NCI-H2171 (cell line): ENCODE measurements around the gene TSPAN2.
A peak's percentile ranks its signal among the peaks of the same experiment; 100 is the strongest.

Source experiments
- DNase-seq: peaks from one replicate; lab custom pipeline; 2025; lab: John Stamatoyannopoulos, UW

TSPAN2 gene

GRCh38 chr1:115113766-115114165, 24.5 kb upstream of the TSPAN2 start:
- no peak for DNase-seq

DNA sequence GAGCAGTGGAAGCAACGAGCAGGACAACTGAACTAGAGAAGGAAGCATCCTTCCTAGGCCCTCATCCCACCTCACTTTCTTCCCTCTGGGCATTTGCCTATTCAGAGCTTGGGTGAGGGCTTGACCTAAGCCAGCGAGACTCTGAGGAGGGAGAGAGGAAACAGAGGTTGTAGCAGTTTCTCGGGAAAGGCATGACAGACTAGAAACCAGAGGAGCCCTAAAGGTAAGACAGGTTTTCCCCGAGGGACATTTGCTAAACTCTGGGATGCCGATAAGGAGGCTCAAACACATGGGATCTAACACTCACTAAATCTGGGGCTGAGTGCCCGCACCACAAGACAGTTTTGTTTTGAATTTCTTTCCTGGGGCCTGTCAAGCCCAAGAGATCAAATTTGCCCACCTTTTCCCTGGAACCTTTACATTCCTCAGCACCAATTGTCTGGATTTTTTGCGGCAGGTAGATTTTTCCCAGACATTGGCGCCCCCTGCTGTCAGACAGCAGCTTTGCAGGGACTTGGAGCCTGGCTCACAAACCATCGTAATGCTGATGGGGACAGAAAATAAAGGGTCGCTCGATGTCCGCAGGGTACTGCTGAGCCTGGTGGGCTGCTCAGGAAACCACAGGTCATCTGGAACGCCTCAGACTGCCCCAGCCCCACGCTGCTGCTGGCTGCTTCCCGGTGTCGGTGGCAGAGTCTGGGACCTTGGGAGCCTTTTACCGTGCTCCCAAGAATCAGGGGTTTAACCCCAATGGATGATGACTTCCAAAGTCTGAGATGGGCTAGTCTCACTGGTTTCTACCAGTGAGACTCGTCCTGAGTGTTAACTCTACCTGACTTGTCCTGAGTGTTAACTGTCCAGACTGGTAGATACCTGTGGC, 23.4 kb upstream of the TSPAN2 start:
- no peak for DNase-seq

DNA sequence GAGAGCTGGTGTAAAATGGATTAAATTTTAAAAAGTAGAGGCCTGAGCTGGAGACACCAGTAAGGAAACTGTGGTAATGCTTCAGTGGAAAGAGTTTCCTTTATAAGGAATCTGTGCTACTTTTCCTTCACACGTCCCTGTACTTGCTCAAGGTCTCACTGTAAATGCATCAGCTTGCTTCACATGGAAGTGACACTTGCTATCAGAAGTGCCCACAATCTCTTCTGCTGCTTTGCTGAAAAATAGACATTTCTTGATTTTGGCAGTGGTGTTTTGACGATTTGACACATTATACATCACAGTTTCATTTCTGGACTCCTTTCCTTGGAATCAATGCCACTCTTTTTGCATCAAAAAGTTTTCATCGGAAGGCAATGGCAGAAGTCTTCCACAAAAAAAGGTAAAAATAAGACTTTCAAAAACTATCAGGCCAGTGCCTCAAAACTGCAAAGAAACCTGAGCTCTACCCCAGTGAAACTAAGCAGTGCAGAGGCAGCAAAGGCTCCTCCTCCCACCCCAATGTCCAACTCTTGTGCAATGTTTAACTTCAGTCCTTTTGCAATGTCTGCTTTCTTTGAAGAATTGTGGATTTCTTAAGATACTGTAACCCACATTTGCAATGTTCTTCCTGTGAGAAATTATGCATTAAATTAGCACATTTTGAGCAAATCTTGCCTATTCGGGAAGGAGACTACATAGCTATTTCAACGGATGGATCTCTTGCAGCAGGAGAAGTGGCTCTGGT, 18.4 kb upstream of the TSPAN2 start:
- no peak for DNase-seq

GRCh38 chr1:115105831-115106230, 16.5 kb upstream of the TSPAN2 start:
- DNase-seq, result no peak

GRCh38 chr1:115099693-115100050, 10.4 kb upstream of the TSPAN2 start:
- no peak for DNase-seq

- no peak for DNase-seq
Measured at GRCh38 chr1:115098979-115099692, 9.8 kb upstream of the TSPAN2 start.

GRCh38 chr1:115092175-115092574, 2.9 kb upstream of the TSPAN2 start:
- DNase-seq, result no peak

- DNase-seq, result no peak
Measured at GRCh38 chr1:115091572-115091971, 2.3 kb upstream of the TSPAN2 start.

GRCh38 chr1:115090956-115091355, 1.7 kb upstream of the TSPAN2 start:
- DNase-seq, result no peak

- no peak for DNase-seq
Measured at GRCh38 chr1:115090540-115090939, 1.2 kb upstream of the TSPAN2 start.

DNA sequence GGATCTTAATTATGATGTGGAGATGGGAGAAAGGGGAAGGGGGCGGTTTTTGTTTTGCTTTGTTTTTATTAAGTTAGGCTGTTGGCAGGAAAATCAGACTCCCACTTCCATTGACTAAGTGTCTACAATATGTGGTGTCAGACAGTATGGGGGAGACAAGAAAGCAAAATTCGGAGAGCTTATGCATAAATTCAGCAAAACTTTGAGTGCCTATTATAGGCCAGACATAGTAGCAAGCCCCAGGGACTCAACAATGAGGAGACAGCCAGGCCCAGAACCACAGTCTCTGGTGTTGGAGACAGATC, 835 bp upstream of the TSPAN2 start:
- no peak for DNase-seq

- no peak for DNase-seq
Measured at GRCh38 chr1:115088871-115089419, 358 bp downstream of the TSPAN2 start.

GRCh38 chr1:115088115-115088778, 1.1 kb downstream of the TSPAN2 start:
- no peak for DNase-seq

GRCh38 chr1:115086176-115086830, 3.0 kb downstream of the TSPAN2 start:
- no peak for DNase-seq

DNA sequence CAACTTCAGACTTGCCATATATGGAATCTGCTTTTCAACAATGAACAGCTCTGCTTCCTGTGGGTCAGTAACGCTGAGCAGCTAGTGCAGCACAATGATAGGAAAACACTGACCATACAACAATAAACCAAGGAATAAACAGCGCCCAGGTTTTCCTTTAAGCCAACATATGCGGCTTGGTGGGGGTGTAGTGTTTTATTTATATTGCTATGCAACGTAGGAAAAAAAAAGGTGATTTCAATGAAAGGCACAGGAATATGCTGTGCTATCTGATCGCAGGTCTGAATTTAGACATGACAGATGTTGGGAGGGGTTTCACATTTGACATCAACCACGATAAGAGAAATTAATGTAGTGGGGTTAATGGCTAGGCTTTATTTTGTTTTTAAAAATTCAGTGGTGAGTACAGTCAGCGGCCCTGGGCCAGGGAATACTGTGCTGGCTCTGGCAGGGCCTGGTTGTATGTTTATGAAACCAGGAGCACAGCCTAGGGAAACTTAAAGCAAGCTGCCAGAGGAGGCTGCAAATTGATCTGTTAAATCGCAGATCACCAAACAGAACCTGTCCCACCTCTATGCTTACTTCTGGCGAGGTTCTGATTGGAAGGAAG, 4.3 kb downstream of the TSPAN2 start:
- peak; percentile 72 for DNase-seq

DNA sequence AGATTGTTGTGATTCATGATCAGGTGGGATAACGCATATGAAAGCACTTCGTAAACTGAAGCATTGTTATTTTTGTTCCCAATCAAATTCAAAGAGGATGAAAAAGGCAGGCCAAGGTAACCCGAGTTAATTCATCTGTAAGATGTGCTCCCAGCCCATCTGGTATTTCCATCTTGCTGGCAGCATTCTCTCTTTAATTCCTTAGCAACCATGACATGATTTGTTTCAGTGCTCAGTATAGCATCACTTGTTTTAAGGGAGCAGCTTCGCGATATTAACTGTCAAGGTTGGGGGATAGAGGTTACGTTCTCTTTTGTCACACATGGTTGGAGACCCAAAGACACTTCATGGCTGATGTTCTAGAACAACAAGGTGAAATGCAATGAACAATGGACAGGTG, 6.4 kb downstream of the TSPAN2 start:
- peak; percentile 77 for DNase-seq

GRCh38 chr1:115078708-115079107, 10.6 kb downstream of the TSPAN2 start:
- no peak for DNase-seq

GRCh38 chr1:115077984-115078330, 11.3 kb downstream of the TSPAN2 start:
- DNase-seq, result no peak

GRCh38 chr1:115077286-115077983, 11.9 kb downstream of the TSPAN2 start:
- no peak for DNase-seq

GRCh38 chr1:115076384-115076915, 12.9 kb downstream of the TSPAN2 start:
- no peak for DNase-seq
